Stimulated activated CD4-positive, alpha-beta T cell treated with anti-CD3 and anti-CD28 coated beads, Interleukin-15, amount 100 ng/mL, for 1 hour (primary cell): ENCODE data around the gene RADIL.

ENCODE experiments used
- DNase-seq, 2 donors: peaks; one replicate each; pipeline ENCODE4 v3.0.0-alpha.2; 2020; ENCODE audit warnings: low read depth in 1 of 2, low spot score in 1 of 2

Gene RADIL

DNA sequence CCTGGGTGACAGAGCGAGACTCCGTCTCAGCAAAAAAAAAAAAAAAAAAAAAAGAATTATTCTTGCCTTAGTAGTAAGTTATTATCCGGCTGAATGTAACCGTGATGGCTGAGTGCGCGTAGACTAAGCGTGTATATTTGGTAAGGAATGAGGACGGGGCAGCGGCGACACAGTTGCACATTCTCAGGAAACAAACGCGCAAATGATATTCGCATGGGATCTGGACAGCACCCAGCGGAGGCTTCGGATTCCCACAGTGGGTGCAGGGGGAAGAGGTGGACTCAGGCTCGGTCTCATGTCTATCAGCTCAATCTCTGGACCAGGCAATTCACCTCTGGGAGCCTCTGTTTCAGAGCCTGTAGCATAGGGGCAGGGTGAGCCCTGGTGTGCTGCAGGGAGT, 50.8 kb downstream of the RADIL start:
- no peak for DNase-seq

DNA sequence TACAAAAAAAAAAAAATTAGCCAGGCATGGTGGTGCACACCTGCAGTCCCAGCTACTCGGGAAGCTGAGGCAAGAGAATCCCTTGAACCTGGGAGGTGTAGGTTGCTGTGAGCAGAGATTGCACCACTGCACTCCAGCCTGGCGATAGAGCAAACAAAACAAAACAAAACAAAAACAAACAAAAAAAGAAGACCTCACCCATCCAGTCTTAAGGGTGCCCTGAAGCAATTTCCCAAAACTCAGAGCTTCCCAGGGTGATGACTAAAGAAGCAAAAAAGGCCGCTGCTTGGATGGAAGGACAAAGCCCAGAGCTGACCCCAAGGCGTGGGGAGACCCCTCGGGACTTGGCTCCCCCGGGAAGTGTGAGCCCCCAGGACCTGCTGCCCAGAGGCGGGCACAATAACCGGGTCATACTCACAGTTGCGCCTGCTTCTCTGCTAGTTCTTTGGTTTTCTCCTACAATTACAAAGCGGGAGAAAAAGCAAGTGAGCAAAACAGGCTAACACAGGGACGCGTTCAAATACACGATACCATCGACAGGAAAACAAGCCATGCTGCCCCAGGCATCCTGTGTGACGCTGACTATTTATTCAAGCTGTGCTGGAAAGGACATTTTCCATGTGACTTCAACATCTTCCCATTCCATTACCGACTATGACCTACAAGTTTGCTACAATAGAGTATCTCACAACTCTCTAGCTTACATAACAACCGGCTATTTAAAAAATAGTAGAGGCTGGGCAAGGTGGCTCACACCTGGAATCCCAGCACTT, 51.6 kb downstream of the RADIL start:
- DNase-seq = no peak

DNA sequence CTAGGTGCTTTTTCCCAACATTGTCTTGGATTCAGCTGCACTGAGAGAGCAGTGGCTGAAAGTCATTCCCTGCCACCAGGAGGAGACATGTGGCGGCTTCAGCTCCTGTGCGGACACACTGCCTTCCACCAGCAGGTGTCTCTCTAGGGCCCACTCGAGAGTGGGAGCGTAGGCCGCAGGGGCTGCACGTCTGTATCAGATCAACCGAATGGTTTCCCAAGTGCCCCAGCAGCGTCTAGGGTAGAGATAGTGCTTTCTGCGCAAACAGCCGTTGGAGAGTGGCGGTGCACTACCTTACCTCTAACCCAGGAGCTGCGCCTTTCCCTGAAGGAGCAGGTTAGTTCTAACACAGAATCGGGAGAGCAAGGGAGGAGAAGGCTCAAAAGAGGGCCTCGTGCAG, 53.3 kb downstream of the RADIL start:
- DNase-seq = peak in 1 of 2 donors; percentile 39

DNA sequence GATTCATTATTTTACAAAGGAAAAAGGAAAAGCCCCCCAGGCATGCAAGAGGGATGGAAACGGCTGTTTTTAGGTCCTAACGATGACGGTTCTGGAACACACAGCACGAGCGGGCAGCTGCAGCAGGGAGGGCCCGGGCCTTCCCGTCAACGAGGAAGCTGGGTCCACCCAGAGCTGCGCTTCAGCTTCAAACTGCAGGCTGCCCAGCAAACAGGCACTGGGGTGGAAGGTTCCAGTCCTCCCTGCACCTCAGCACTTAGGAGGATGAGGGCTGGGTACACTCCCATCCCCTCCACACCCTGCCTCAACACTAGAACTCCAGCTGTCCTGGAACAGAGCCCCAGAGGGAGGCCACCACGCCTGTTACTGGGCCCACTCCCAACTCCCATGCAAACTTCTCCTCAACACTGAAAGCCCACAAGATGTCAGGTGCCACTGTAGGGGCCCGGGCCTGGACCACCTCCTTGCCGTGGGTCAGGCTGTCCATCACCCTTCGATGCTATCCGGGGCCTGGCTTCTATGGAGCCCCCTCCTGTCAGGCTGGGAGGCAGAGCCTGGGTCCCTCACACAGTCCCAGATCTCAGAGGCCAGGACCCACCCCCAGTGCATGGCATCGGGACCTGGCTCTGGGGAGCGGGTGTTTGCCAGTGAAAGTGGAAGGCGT, 54.7 kb downstream of the RADIL start:
- DNase-seq = no peak

DNA sequence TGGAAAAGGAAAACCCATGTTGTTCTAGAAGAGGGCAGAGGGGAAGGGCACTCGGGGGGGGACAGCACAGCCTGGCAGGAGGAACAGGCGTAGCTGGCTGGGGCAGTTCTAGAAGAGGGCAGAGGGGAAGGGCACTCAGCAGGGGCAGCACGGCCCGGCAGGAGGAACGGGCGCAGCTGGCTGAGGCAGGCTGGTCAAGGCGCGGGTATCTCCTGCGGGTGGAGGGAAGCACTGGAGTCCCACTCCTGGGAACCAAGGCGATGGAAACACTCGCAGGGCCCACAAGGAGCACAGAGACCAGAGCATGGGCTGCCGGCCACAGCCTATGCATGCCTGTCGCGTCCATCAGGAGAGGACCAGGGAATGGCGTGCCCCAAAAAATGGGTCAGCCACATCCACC, 58.4 kb downstream of the RADIL start:
- no peak for DNase-seq

DNA sequence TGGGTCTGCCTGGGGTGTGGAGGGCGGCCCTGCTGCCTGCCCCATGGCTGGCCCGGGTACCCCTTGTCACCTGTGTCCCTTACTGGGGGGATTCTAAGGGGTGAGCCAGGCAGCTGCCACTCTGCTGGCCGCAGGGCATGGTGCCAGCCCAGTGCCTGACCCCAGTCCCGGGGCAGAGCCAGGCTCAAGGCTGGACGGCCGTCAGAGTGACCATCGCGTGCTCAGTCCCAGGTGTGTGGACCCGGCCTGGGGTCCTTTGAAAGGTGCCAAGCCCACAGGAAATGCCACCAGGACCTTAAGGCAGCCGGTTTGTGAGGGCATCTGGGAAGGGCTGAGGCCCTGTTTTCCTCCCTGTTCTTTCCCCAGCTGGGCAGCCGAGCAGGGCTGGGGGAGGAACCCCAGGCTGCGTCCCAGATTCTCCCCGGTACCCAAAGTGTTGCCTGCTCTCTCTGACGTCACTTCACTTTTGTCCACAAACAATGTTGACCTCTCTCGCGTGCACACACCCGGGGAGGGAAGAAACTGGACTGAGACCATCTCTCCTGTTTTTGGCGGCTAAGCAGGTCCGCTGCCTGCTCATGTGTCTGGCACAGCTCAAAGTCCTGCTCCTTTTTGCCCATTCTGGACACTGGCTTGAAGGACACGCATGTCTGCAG, 59.3 kb downstream of the RADIL start:
- no peak for DNase-seq

DNA sequence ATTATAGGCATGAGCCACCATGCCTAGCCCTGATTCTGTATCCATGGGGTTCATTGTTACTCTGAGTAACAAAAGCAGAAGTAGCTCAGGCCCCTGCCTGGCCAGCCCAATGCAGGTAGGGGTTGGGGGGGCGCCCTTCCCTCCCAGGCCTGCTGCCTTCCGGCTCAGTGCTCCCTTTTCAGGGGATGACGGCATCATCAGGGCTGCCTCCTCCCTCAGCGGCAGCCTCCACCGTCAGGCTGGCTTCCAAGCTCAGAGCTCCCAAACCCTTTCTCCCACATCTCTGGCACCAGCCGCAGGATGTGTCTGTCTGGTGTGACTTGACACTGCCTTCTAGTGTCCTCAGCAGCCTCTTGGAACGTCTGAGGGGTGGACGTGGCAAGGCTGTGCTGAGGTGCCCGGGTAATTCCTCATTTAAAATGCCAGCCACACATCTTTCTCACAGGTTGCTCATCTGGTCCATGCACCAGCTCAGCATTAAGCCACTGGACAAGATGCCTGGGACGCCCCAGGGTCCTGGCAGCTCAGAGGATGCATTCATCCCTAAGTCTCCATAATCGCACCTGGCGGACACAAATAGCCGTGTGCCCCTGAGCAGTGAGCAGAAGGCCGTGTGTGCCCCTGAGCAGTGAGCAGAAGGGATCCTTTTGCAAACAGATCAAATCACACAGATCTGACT, 59.9 kb downstream of the RADIL start:
- DNase-seq = no peak

DNA sequence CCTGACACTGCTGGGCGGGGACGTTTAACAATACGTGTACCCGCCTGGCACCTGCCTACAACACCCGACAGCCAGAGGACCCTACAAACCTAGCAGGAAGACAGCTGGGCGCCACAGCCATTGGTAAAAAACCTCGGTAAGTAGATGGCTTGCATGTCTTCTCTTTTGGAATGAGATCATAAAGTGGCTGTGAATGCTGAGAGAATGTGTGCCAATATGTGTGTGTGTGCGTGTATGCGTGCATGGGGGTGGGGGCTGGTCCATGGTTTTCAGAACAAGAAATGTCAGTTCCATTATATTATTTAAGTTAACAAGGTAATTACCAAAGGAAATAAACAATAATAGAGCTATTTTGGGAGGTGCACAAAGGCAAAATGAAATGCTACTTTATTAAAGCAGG, 60.8 kb downstream of the RADIL start:
- no peak for DNase-seq

DNA sequence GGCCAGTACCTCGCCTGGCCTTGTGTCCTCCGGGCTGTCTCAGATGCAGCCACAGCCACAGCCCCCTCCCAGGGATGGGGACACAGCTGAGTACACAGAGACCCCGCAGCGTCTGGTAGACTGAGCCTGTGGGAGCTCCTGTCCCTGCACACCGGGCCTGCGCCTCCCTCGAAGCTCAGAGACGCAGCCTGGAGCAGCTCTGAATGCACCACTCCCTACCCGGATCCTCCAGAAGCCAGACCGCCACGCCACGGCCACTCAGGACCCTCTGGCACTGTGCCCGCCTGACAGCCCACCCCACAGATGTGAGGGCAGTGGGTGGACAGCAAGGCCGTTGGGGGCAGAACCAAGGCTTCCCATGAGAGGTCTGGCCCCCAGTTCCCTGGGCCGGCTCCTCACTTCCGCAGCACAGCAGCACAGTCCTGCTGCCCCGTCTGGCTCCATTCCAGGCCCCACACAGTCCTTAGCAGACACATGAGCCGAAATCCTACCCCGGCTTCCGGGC, 62.5 kb downstream of the RADIL start:
- no peak for DNase-seq

DNA sequence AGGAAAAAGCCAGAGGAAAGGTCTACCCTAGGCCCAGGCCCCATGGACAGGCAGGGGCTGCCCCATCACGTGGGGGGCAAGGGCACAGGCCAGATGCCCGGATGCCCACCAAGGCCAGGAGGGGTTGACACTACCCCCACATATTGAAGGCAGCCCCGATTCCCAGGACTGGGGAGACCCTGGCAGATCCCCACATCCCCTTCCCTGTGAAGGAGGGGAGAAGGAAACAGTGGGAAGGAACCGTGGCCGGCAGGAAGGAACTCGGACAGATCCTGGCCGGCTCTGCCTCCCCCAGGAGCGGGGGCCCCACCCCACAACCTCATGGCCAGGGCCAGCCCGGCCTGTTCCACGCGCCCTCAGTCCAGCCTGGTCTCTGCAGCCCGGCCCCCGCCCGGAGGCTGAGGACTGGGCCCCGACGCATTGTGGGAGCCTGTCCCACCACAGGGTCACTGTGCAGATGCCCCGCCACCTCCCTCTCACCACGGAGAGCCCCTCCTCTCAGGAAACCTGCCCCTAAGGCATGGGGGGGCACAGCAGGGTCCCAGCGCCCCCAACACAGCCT, 63.0 kb downstream of the RADIL start:
- DNase-seq = no peak

DNA sequence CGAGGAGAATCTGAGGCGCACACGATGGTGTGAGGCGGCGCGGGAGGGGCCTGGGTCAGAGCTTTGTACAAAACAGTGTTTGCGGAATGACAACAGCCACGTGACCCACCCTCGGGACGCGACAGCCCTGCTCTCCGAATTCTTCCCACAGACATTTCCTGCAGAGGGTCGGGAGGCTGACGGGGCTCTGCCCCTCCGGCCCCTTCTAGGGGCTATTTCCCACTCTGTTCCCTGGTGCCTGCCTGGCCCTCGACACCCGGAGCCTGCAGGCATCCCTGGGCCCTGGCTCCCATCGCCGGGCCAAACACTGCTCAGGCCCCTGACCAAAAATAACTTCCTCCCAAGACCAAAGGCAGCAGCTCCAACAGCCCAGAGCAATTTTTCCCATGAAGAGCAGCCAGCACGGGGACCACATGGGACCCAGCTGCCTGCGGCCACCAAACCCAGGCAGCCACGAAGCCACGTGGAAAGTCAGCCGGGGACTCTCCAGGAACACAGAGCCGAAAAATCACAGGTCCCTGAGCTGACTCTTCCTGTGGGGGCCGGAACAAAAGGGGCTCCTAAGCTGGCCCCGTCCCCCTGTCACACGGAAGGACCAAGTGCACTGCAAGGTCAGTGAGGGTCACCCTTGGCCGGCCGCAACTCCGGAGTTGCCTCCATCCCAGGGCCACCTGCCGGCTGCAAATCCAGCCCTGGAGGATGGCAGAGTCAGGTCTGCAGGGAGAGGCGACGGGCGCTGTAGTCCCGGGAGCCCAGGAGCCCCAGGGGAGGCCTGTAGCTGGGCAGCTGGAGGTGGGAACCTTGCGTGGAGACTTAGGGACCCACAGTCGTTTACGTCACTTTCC, 63.7 kb downstream of the RADIL start:
- DNase-seq = no peak

DNA sequence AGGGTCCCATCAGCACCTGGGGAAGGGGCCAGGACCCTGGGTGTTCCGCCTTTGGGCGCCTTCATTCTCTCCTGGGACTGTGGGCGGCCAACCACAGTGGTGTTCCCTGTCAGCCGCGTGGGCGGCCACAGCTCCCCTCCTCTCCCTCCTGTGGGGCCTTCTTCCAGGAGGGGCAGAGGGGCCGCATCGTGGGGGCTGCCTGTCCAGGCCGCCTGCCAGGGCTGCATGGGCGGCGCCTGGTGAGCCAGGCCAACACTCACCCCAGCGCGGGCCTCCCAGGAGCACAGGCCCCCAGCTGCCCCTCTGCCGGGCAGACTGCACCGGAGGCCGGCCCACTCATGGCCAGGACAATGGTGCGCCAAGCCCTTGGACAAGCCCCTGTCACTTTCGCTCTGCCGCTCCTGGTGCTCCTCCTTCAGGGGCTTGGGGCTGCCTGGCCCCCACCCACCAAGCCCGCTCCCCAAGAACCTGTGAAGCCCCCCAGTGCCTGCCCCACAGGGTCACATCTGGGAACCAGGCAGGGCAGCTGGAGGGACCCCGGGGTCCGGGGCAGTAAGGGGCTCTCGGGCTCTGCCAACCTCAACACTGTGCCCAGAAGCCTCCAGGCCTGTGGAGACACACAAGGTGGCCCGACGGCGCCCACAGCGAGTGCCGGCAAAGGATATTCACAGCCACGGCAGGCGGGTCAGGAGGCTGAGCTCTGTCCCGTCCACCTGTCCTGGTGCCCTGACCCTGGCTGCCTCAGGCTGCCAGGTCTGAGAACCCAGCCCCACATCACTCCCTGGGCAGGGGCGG, 65.3 kb downstream of the RADIL start:
- no peak for DNase-seq

DNA sequence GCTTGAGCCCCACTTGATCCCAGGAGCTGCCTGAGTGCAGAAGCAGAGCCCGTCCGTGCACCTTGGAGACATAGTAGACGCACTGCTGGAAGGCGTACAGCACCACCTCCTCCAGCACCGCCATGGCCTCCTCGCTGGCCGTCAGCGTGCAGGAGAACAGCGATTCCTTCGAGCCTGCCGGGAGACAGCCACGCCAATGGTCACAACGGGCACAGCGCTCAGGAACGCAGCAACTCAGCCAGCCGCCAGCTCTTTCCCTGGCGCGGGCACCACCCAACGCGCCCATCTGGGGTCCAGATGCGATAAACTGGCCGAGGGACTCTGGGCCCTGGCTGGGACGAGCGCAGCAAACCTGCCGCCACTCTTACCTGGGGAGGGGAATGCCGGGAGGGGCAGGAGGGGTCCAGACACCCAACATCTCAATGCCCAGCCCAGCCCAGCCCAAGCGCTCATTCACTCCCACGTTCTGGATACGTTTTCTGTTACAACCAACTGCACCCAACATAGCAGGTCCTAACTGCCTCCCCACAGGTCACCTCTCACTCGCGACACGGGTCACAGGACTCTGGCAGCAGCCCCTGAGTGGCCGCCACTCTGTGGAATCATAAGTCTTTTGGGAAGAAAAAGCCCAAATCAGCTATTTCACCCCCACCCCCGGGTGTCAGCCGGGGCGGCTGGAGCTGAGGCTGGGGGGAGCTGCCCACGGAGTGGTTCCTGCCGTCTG, 66.2 kb downstream of the RADIL start:
- DNase-seq = no peak

DNA sequence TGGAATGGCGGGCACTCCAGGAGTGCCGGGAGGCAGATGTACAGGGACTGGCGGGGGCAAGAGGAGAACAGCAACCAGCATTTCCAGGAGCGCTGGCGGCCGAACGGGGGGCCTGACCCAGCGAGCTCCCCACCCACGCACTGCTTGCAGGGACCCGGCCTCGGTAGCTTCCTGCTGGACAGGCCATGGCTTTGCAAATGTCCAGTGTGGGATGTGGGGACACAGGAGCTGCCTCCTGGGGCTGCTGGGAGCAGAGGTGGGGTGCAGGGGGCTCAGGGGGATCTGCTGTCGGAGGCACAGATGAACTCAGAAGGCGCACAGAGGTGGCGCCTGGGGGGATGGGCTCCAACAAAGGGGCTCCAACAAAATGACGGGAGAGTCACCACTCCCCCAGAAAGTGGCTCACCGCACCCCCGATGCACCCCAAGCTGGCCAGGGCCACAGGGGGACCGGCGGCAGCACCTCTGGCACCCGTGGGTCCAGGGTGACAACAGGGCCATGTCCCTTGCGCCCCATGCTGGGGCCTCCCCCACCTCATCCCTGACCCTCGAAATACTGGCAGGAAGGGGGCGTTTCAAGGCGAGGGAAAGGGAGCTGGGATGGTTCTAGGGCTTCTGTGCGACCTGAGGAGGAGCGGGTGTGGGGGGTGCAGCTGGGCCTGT, 67.0 kb downstream of the RADIL start:
- DNase-seq = no peak

DNA sequence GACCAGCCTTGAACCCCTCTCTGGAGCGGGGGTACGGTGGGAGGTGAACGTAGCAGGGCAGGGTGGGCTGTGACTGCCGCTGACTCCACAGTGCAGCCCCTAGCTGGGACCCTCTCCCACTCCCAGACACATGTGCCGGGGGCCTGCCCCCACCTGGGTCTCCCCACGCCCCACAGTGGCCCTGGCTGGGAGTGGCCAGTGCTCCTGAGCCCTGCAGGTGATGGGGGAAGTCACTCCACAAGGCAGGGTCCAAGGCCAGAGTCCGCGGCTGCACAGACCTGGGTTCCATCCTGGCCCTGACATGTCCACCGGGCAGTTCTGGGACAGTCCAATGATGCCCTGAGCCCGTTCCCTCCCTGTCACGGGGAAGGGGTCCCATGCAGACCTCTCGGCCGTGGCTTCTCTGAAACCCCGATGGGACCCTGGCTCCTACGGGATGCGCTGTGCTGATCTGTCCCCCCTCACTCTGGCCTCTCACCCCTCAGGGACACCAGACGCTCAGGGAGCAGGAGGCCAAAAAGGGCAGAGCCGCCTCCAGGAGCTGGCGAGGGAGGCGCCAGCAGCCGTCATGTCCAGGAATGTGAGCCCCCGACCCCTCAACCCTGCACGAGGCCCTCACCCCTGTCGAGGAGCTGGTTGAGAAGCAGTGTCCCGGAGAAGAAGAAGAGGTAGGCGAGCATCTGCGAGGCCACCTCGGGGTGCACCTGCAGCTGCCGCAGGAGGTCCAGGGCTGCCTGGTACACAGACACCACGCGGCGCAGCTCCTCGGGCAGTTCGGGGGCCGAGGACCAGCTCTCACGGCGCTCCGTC, 67.7 kb downstream of the RADIL start:
- DNase-seq = no peak

DNA sequence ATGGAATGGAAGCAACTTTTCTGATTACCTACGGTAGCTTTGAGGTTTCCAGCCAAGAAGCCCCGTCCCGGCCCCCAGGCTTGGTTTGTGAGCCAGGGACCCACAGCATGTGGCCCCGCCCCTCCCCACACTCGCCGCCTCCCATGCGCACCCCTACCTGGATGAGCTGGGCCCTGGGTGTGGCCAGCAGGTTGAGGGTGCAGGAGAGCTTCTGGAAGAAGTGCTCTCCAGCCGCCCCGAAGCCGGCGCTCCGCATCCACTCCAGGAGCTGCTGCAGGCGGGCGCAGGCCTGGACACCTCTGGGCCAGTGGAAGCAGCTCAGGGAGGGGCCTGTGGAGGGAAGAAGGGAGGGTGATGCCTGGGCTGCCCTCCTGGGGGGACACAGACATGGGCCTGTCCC, 68.4 kb downstream of the RADIL start:
- no peak for DNase-seq

DNA sequence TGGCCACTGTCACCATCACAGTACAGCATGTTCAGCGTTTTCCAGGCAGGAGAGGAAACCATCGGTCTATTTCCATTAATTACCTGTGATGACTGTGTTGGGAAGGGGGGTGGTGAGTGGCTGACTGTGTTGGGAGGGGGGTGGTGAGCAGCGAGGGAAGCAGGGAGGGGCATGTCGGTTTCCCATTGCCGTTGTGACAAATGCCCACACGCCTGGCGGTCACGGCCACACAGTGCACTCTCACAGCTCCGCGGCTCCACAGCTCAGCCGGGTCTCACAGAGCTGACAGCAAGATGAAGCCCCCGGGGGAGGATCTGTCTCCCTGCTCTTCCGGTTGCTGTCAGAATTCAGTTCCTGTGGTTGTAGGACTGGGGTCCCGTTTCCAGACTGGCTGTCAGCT, 69.1 kb downstream of the RADIL start:
- no peak for DNase-seq

DNA sequence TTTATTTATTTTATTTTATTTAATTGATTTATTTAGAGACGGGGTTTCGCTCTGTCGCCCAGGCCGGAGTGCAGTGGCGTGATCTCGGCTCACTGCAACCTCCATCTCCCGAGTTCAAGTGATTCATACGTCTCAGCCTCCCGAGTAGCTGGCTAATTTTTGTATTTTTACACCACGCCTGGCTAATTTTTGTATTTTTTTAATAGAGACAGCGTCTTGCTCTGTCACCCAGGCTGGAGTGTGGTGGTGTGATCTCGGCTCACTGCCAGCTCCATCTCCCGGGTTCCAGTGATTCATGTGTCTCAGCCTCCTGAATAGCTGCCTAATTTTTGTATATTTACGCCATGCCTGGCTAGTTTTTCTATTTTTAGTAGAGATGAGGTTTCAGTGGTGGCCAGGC, 73.8 kb downstream of the RADIL start:
- no peak for DNase-seq
